WTC11 (cell line): ENCODE results near the gene MYOM3. TPM values are rescaled to one million over a fixed set of nuclear protein-coding genes. Genes with fewer than 3 reads are reported as not detected.

ENCODE experiments used
- ATAC-seq: fragments of 200-7000 bp; cut with Tn5 transposase; 2 replicates; pipeline ENCODE4 v1.10.0; 2021; ENCODE audit warnings: mild to moderate bottlenecking, moderate library complexity
- CTCF ChIA-PET: fragments of 300-600 bp; sonication (Branson Sonifier 250); formaldehyde crosslinking; loops from one replicate; lab custom pipeline; 2021; ENCODE audit warnings: antibody characterized with exemption; lab: Charles Lee
- POLR2A ChIA-PET: fragments of 350-600 bp; sonication (Branson Sonifier 250); formaldehyde crosslinking; loops from one replicate; lab custom pipeline; 2021; ENCODE audit warnings: antibody characterized with exemption; lab: Charles Lee
- DNase-seq: peaks from one replicate; pipeline ENCODE4 v3.0.0; 2021; ENCODE audit warnings: low spot score
- H3K27ac Mint-ChIP-seq: 2 replicates; pipeline ENCODE4 v1.8.0; 2021; ENCODE audit warnings: mixed read lengths
- H3K27me3 Mint-ChIP-seq: 2 replicates; pipeline ENCODE4 v1.8.0; 2021; ENCODE audit warnings: low read depth, mild to moderate bottlenecking, moderate library complexity, mixed read lengths
- H3K36me3 Mint-ChIP-seq: 2 replicates; pipeline ENCODE4 v1.8.0; 2021; ENCODE audit warnings: mixed read lengths
- H3K4me1 Mint-ChIP-seq: 2 replicates; pipeline ENCODE4 v1.8.0; 2022; ENCODE audit warnings: mixed read lengths
- H3K4me3 Mint-ChIP-seq: 2 replicates; pipeline ENCODE4 v1.8.0; 2021; ENCODE audit warnings: mild to moderate bottlenecking, moderate library complexity, mixed read lengths
- H3K9me3 Mint-ChIP-seq: 2 replicates; pipeline ENCODE4 v1.8.0; 2021; ENCODE audit warnings: mixed read lengths
- E2F5 ChIP-seq: sonication (generic); formaldehyde crosslinking; IDR thresholded peaks from 2 replicates; pipeline ENCODE4 v1.8.1; 2022; ENCODE audit warnings: mild to moderate bottlenecking, moderate library complexity, missing genetic modification reagents
- GABPB1 ChIP-seq: sonication (generic); formaldehyde crosslinking; IDR thresholded peaks from 2 replicates; pipeline ENCODE4 v1.8.1; 2023; ENCODE audit warnings: mild to moderate bottlenecking, missing genetic modification reagents
- GTF2I ChIP-seq: fragments of 250-450 bp; sonication (Bioruptor Pico); conservative IDR thresholded peaks from 2 replicates; pipeline ENCODE4 v1.4.0; 2021; ENCODE audit warnings: mild to moderate bottlenecking
- IRF1 ChIP-seq: sonication (generic); formaldehyde crosslinking; IDR thresholded peaks from 2 replicates; pipeline ENCODE4 v1.8.0; 2023; ENCODE audit warnings: missing genetic modification reagents
- KAT7 ChIP-seq: sonication (generic); formaldehyde crosslinking; IDR thresholded peaks from 2 replicates; pipeline ENCODE4 v1.8.1; 2023; ENCODE audit warnings: missing genetic modification reagents, mild to moderate bottlenecking, borderline replicate concordance
- MXD4 ChIP-seq: fragments of 250-450 bp; sonication (Bioruptor Pico); IDR thresholded peaks from 2 replicates; pipeline ENCODE4 v1.8.0; 2021; ENCODE audit warnings: mild to moderate bottlenecking, moderate library complexity, borderline replicate concordance
- MYBL2 ChIP-seq: sonication (generic); formaldehyde crosslinking; IDR thresholded peaks from 2 replicates; pipeline ENCODE4 v1.8.1; 2023; ENCODE audit warnings: mild to moderate bottlenecking, moderate library complexity, missing genetic modification reagents
- NR1H2 ChIP-seq: sonication (generic); formaldehyde crosslinking; IDR thresholded peaks from 2 replicates; pipeline ENCODE4 v1.9.0; 2021; ENCODE audit warnings: mild to moderate bottlenecking, moderate library complexity, missing genetic modification reagents
- NR3C1 ChIP-seq: sonication (generic); formaldehyde crosslinking; conservative IDR thresholded peaks from 2 replicates; pipeline ENCODE4 v1.8.1; 2023; ENCODE audit warnings: low read depth, mild to moderate bottlenecking, missing genetic modification reagents
- PREB ChIP-seq: sonication (generic); formaldehyde crosslinking; IDR thresholded peaks from 2 replicates; pipeline ENCODE4 v1.8.1; 2022; ENCODE audit warnings: mild to moderate bottlenecking, missing genetic modification reagents, moderate library complexity, borderline replicate concordance
- RORB ChIP-seq: fragments of 250-450 bp; sonication (Bioruptor Pico); IDR thresholded peaks from 2 replicates; pipeline ENCODE4 v1.9.0; 2021; ENCODE audit warnings: mild to moderate bottlenecking
- ZNF219 ChIP-seq: sonication (generic); formaldehyde crosslinking; IDR thresholded peaks from 2 replicates; pipeline ENCODE4 v1.8.0; 2023; ENCODE audit warnings: missing genetic modification reagents, mild to moderate bottlenecking, borderline replicate concordance
- ZNF232 ChIP-seq: sonication (generic); formaldehyde crosslinking; IDR thresholded peaks from 2 replicates; pipeline ENCODE4 v1.8.0; 2022; ENCODE audit warnings: mild to moderate bottlenecking, missing genetic modification reagents
- ZNF263 ChIP-seq: sonication (generic); formaldehyde crosslinking; IDR thresholded peaks from 2 replicates; pipeline ENCODE4 v1.8.1; 2022; ENCODE audit warnings: low read depth, mild to moderate bottlenecking, moderate library complexity, missing genetic modification reagents
- total RNA-seq: library from RNA; stranded (reverse); gene quantifications from 3 replicates; pipeline ENCODE4 v1.2.3, GENCODE V29; 2021
- TF ChIP-seq, protein P1 (sequence below): sonication (generic); formaldehyde crosslinking; IDR thresholded peaks from 2 replicates; pipeline ENCODE4 v1.8.1; 2023; ENCODE audit warnings: mild to moderate bottlenecking, missing genetic modification reagents, moderate library complexity
- TF ChIP-seq, protein P2 (sequence below): sonication (generic); formaldehyde crosslinking; IDR thresholded peaks from 2 replicates; pipeline ENCODE4 v1.8.1; 2022; ENCODE audit warnings: low read depth, missing genetic modification reagents, borderline replicate concordance
- TF ChIP-seq, protein P3 (sequence below): fragments of 250-450 bp; sonication (Bioruptor Pico); IDR thresholded peaks from 2 replicates; pipeline ENCODE4 v1.9.0; 2021; ENCODE audit warnings: mild to moderate bottlenecking
- TF ChIP-seq, protein P4 (sequence below): fragments of 250-450 bp; sonication (Bioruptor Pico); IDR thresholded peaks from 2 replicates; pipeline ENCODE4 v2.1.2; 2022; ENCODE audit warnings: mild to moderate bottlenecking, moderate library complexity
- TF ChIP-seq, protein P5 (sequence below): sonication (generic); formaldehyde crosslinking; IDR thresholded peaks from 2 replicates; pipeline ENCODE4 v1.8.1; 2023; ENCODE audit warnings: mild to moderate bottlenecking, moderate library complexity, missing genetic modification reagents
- TF ChIP-seq, protein P6 (sequence below): sonication (generic); formaldehyde crosslinking; conservative IDR thresholded peaks from 2 replicates; pipeline ENCODE4 v1.8.1; 2023; ENCODE audit warnings: mild to moderate bottlenecking, low read depth, missing genetic modification reagents, moderate library complexity

MYOM3 gene
- total RNA-seq, 1 experiment from 2014 or later, result 0.13 TPM

DNA sequence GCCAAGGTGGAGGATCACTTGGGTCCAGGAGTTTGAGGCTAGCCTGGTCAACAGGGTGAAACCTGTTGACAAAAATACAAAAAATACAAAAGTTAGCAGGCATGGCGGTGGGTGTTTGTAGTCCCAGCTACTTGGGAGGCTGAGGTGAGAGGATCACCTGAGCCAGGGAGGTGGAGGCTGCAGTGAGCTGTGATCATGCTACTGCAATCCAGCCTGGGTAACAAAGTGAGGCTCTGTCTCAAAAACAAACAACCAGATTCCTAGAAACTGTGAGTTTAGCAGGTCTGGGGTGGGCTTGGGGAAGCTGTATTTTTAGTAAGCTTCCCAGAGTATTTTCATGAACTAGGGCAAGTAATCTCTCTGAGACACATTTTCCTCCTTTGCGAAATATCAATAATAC is 5.2 kb upstream of the MYOM3 start:
- CTCF ChIA-PET, result interaction anchor here (1.1 to 2.1 kb wide), 3 partner anchors 17 to 275 kb away, joined by 3 to 10 read pairs (median 3); no protein-coding TSS in a partner anchor
- Mint-ChIP-seq H3K9me3 (no peaks in the 10 kb centered on the region), H3K4me1 (peaks cover 27% of the 10 kb centered on the region), H3K27ac (no peak overlapping the region), H3K4me3 (no peak overlapping the region), H3K27me3 (no peaks in the 10 kb centered on the region), H3K36me3 (no peaks in the 10 kb centered on the region)
- ATAC-seq, result no peak
- TF ChIP-seq, protein P1, sequence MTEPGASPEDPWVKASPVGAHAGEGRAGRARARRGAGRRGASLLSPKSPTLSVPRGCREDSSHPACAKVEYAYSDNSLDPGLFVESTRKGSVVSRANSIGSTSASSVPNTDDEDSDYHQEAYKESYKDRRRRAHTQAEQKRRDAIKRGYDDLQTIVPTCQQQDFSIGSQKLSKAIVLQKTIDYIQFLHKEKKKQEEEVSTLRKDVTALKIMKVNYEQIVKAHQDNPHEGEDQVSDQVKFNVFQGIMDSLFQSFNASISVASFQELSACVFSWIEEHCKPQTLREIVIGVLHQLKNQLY (CRISPR knock-in tag), result no peak
- TF ChIP-seq, protein P2, sequence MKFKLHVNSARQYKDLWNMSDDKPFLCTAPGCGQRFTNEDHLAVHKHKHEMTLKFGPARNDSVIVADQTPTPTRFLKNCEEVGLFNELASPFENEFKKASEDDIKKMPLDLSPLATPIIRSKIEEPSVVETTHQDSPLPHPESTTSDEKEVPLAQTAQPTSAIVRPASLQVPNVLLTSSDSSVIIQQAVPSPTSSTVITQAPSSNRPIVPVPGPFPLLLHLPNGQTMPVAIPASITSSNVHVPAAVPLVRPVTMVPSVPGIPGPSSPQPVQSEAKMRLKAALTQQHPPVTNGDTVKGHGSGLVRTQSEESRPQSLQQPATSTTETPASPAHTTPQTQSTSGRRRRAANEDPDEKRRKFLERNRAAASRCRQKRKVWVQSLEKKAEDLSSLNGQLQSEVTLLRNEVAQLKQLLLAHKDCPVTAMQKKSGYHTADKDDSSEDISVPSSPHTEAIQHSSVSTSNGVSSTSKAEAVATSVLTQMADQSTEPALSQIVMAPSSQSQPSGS (CRISPR knock-in tag), result no peak
- TF ChIP-seq NR1H2 (CRISPR knock-in tag) (no peak), RORB (CRISPR knock-in tag) (no peak), E2F5 (CRISPR knock-in tag) (no peak), KAT7 (no peak), MXD4 (no peak), ZNF219 (CRISPR knock-in tag) (no peak), NR3C1 (CRISPR knock-in tag) (no peak), ZNF263 (CRISPR knock-in tag) (no peak), IRF1 (CRISPR knock-in tag) (no peak), PREB (no peak), GABPB1 (CRISPR knock-in tag) (no peak), GTF2I (CRISPR knock-in tag) (no peak), MYBL2 (CRISPR knock-in tag) (no peak), ZNF232 (CRISPR knock-in tag) (no peak)
- TF ChIP-seq, protein P3, sequence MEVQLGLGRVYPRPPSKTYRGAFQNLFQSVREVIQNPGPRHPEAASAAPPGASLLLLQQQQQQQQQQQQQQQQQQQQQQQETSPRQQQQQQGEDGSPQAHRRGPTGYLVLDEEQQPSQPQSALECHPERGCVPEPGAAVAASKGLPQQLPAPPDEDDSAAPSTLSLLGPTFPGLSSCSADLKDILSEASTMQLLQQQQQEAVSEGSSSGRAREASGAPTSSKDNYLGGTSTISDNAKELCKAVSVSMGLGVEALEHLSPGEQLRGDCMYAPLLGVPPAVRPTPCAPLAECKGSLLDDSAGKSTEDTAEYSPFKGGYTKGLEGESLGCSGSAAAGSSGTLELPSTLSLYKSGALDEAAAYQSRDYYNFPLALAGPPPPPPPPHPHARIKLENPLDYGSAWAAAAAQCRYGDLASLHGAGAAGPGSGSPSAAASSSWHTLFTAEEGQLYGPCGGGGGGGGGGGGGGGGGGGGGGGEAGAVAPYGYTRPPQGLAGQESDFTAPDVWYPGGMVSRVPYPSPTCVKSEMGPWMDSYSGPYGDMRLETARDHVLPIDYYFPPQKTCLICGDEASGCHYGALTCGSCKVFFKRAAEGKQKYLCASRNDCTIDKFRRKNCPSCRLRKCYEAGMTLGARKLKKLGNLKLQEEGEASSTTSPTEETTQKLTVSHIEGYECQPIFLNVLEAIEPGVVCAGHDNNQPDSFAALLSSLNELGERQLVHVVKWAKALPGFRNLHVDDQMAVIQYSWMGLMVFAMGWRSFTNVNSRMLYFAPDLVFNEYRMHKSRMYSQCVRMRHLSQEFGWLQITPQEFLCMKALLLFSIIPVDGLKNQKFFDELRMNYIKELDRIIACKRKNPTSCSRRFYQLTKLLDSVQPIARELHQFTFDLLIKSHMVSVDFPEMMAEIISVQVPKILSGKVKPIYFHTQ (CRISPR knock-in tag), result no peak
- TF ChIP-seq, protein P4, sequence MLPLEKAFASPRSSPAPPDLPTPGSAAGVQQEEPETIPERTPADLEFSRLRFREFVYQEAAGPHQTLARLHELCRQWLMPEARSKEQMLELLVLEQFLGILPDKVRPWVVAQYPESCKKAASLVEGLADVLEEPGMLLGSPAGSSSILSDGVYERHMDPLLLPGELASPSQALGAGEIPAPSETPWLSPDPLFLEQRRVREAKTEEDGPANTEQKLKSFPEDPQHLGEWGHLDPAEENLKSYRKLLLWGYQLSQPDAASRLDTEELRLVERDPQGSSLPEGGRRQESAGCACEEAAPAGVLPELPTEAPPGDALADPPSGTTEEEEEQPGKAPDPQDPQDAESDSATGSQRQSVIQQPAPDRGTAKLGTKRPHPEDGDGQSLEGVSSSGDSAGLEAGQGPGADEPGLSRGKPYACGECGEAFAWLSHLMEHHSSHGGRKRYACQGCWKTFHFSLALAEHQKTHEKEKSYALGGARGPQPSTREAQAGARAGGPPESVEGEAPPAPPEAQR (CRISPR knock-in tag), result no peak
- TF ChIP-seq, protein P5, sequence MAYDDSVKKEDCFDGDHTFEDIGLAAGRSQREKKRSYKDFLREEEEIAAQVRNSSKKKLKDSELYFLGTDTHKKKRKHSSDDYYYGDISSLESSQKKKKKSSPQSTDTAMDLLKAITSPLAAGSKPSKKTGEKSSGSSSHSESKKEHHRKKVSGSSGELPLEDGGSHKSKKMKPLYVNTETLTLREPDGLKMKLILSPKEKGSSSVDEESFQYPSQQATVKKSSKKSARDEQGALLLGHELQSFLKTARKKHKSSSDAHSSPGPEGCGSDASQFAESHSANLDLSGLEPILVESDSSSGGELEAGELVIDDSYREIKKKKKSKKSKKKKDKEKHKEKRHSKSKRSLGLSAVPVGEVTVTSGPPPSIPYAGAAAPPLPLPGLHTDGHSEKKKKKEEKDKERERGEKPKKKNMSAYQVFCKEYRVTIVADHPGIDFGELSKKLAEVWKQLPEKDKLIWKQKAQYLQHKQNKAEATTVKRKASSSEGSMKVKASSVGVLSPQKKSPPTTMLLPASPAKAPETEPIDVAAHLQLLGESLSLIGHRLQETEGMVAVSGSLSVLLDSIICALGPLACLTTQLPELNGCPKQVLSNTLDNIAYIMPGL, result no peak
- TF ChIP-seq, protein P6, sequence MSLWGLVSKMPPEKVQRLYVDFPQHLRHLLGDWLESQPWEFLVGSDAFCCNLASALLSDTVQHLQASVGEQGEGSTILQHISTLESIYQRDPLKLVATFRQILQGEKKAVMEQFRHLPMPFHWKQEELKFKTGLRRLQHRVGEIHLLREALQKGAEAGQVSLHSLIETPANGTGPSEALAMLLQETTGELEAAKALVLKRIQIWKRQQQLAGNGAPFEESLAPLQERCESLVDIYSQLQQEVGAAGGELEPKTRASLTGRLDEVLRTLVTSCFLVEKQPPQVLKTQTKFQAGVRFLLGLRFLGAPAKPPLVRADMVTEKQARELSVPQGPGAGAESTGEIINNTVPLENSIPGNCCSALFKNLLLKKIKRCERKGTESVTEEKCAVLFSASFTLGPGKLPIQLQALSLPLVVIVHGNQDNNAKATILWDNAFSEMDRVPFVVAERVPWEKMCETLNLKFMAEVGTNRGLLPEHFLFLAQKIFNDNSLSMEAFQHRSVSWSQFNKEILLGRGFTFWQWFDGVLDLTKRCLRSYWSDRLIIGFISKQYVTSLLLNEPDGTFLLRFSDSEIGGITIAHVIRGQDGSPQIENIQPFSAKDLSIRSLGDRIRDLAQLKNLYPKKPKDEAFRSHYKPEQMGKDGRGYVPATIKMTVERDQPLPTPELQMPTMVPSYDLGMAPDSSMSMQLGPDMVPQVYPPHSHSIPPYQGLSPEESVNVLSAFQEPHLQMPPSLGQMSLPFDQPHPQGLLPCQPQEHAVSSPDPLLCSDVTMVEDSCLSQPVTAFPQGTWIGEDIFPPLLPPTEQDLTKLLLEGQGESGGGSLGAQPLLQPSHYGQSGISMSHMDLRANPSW (CRISPR knock-in tag), result no peak
- DNase-seq, result no peak
- POLR2A ChIA-PET, result interaction anchor here (0.8 kb wide), 1 partner anchor 33 kb away, joined by 3 read pairs; no protein-coding TSS in a partner anchor
